D721Med (cell line): ENCODE results near the gene FAM89B.

Source experiments
- DNase-seq: peaks from one replicate; pipeline ENCODE4 v3.0.0; 2011; ENCODE audit warnings: low spot score; ENCODE audit not compliant: insufficient read length
- FAIRE-seq: peaks from 2 replicates; lab custom pipeline; 2011; peaks lifted over from hg19 to GRCh38; lab: Jason Lieb, UNC
- CTCF ChIP-seq: IDR thresholded peaks from 2 replicates; pipeline ENCODE4 v1.5.1; 2012; ENCODE audit warnings: mild to moderate bottlenecking, control low read depth; ENCODE audit not compliant: insufficient read depth; ENCODE audit errors: missing control alignments

FAM89B gene

GRCh38 chr11:65569164-65569972, 3.0 kb upstream of the FAM89B start:
- no peak for FAIRE-seq
- DNase-seq: no peak

GRCh38 chr11:65569973-65570918, 2.1 kb upstream of the FAM89B start, which contains the start of gene ZNRD2:
Gene ZNRD2 (plus strand): TSS chr11:65570477. CDS start chr11:65570492, 15 bp downstream.
- FAIRE-seq (no peak), DNase-seq (peak; percentile 94)
- TF ChIP-seq CTCF: peak; percentile 50

More at GRCh38 chr11:65569164-65569972, 3.0 kb upstream of the FAM89B start:
- TF ChIP-seq CTCF: no peak

- no peak for TF ChIP-seq CTCF
- DNase-seq (no peak), FAIRE-seq (no peak)
Observed at GRCh38 chr11:65571420-65571819, 918 bp upstream of the FAM89B start.

- TF ChIP-seq CTCF: peak; percentile 17
- no peak for DNase-seq
- no peak for FAIRE-seq
Observed at GRCh38 chr11:65571940-65572339, 398 bp upstream of the FAM89B start.

- TF ChIP-seq CTCF: no peak
- DNase-seq: no peak
- no peak for FAIRE-seq
Observed at GRCh38 chr11:65573391-65574079, 1.2 kb downstream of the FAM89B start.

GRCh38 chr11:65574109-65574810, 1.9 kb downstream of the FAM89B start:
- DNase-seq: peak; percentile 96
- TF ChIP-seq CTCF: peak; percentile 48
- FAIRE-seq: no peak
